ENCODE data around the gene TSPYL6.

DNA sequence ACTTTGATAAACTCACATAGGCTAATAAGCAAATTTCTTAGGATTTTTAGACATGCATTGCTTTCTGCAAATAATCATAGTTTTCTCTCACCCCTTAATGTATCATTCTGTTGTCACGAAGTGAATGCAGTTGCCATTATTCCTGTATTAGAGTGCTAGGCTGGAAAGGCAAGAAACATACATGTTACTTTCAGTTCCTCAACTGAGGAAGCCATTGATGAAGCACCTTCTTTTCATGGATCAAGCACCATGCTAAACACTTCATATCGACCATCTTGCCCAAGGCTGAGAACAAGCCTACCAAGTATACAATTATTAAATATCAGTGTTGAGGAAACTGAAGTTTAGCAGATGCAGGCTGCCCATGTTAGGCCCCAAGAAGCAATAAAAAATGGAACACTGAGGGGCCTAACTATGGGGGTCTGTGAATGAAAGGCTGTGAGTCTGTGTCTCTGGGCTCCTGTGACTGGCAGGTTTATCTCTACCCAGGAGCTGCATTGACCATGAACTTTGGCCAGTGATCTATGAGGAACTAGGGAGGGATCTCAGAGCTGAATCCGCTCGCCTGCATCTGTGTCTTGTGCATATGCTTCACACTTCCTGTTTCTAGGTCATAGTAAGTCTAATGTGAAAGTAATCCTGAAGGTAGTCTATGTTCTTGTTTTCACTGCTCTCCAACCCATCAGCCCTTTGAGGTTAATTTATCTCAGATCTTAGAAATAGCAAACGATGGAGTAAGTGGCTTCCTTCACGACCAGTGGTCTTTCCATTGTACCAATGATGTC is 16.0 kb upstream of the TSPYL6 start:
- TF ChIP-seq, protein P1, sequence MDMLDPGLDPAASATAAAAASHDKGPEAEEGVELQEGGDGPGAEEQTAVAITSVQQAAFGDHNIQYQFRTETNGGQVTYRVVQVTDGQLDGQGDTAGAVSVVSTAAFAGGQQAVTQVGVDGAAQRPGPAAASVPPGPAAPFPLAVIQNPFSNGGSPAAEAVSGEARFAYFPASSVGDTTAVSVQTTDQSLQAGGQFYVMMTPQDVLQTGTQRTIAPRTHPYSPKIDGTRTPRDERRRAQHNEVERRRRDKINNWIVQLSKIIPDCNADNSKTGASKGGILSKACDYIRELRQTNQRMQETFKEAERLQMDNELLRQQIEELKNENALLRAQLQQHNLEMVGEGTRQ (CRISPR knock-in tag; IDR thresholded peaks at IDR 0.05), result no peak
- TF ChIP-seq, protein P2, sequence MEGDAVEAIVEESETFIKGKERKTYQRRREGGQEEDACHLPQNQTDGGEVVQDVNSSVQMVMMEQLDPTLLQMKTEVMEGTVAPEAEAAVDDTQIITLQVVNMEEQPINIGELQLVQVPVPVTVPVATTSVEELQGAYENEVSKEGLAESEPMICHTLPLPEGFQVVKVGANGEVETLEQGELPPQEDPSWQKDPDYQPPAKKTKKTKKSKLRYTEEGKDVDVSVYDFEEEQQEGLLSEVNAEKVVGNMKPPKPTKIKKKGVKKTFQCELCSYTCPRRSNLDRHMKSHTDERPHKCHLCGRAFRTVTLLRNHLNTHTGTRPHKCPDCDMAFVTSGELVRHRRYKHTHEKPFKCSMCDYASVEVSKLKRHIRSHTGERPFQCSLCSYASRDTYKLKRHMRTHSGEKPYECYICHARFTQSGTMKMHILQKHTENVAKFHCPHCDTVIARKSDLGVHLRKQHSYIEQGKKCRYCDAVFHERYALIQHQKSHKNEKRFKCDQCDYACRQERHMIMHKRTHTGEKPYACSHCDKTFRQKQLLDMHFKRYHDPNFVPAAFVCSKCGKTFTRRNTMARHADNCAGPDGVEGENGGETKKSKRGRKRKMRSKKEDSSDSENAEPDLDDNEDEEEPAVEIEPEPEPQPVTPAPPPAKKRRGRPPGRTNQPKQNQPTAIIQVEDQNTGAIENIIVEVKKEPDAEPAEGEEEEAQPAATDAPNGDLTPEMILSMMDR (IDR thresholded peaks at IDR 0.05), result no peak
- TF ChIP-seq CREM (CRISPR knock-in tag; IDR thresholded peaks at IDR 0.05), result no peak
- TF ChIP-seq, protein P3, sequence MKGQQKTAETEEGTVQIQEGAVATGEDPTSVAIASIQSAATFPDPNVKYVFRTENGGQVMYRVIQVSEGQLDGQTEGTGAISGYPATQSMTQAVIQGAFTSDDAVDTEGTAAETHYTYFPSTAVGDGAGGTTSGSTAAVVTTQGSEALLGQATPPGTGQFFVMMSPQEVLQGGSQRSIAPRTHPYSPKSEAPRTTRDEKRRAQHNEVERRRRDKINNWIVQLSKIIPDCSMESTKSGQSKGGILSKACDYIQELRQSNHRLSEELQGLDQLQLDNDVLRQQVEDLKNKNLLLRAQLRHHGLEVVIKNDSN (CRISPR knock-in tag; IDR thresholded peaks at IDR 0.05), result no peak
- no peak for TF ChIP-seq FOXP1 (CRISPR knock-in tag; IDR thresholded peaks at IDR 0.05; ENCODE audit: borderline replicate concordance)
- TF ChIP-seq, protein P4, sequence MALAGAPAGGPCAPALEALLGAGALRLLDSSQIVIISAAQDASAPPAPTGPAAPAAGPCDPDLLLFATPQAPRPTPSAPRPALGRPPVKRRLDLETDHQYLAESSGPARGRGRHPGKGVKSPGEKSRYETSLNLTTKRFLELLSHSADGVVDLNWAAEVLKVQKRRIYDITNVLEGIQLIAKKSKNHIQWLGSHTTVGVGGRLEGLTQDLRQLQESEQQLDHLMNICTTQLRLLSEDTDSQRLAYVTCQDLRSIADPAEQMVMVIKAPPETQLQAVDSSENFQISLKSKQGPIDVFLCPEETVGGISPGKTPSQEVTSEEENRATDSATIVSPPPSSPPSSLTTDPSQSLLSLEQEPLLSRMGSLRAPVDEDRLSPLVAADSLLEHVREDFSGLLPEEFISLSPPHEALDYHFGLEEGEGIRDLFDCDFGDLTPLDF (CRISPR knock-in tag; IDR thresholded peaks at IDR 0.05), result no peak
- TF ChIP-seq ELF4 (CRISPR knock-in tag; IDR thresholded peaks at IDR 0.05; ENCODE audit: low read depth), result no peak
- TF ChIP-seq, protein P5, sequence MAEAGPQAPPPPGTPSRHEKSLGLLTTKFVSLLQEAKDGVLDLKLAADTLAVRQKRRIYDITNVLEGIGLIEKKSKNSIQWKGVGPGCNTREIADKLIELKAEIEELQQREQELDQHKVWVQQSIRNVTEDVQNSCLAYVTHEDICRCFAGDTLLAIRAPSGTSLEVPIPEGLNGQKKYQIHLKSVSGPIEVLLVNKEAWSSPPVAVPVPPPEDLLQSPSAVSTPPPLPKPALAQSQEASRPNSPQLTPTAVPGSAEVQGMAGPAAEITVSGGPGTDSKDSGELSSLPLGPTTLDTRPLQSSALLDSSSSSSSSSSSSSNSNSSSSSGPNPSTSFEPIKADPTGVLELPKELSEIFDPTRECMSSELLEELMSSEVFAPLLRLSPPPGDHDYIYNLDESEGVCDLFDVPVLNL (CRISPR knock-in tag; IDR thresholded peaks at IDR 0.05; ENCODE audit: borderline replicate concordance, low read depth), result no peak

All from WTC11 (cell line).